ENCODE results near the gene KYNU.
A peak's percentile ranks its signal among the peaks of the same experiment; 100 is the strongest.
"Not testable (repeated sequence)": the region's sequence is repeated elsewhere in the genome, so short reads cannot be mapped to it uniquely, and the experiment has no call there.

KYNU gene

GRCh38 chr2:142865924-142866323, 11.5 kb upstream of the KYNU start:
- no peaks in the 10 kb centered on the region for H3K9me3 Mint-ChIP-seq
- H3K36me3 Mint-ChIP-seq (ENCODE audit: low read depth), result no peaks in the 10 kb centered on the region
- H3K4me3 Mint-ChIP-seq, result peak overlapping the region; percentile 1
- H3K27ac Mint-ChIP-seq, result no peak overlapping the region
- H3K4me1 Mint-ChIP-seq (ENCODE audit: low read depth), result peaks cover 12% of the 10 kb centered on the region
- H3K27me3 Mint-ChIP-seq, result no peaks in the 10 kb centered on the region

GRCh38 chr2:142866426-142866825, 11.0 kb upstream of the KYNU start:
- H3K27ac Mint-ChIP-seq, result no peak overlapping the region
- no peaks in the 10 kb centered on the region for H3K27me3 Mint-ChIP-seq
- no peaks in the 10 kb centered on the region for H3K36me3 Mint-ChIP-seq (ENCODE audit: low read depth)
- peaks cover 12% of the 10 kb centered on the region for H3K4me1 Mint-ChIP-seq (ENCODE audit: low read depth)
- H3K9me3 Mint-ChIP-seq, result no peaks in the 10 kb centered on the region
- no peak overlapping the region for H3K4me3 Mint-ChIP-seq

GRCh38 chr2:142867136-142867535, 10.3 kb upstream of the KYNU start:
- no peaks in the 10 kb centered on the region for H3K9me3 Mint-ChIP-seq
- H3K4me1 Mint-ChIP-seq (ENCODE audit: low read depth), result peaks cover 12% of the 10 kb centered on the region
- no peak overlapping the region for H3K4me3 Mint-ChIP-seq
- no peak overlapping the region for H3K27ac Mint-ChIP-seq
- no peaks in the 10 kb centered on the region for H3K27me3 Mint-ChIP-seq
- H3K36me3 Mint-ChIP-seq (ENCODE audit: low read depth), result no peaks in the 10 kb centered on the region

GRCh38 chr2:142868229-142868762, 9.2 kb upstream of the KYNU start:
- peak overlapping the region; percentile 18 for H3K4me3 Mint-ChIP-seq
- H3K27me3 Mint-ChIP-seq, result no peaks in the 10 kb centered on the region
- H3K4me1 Mint-ChIP-seq (ENCODE audit: low read depth), result peaks cover 12% of the 10 kb centered on the region
- no peaks in the 10 kb centered on the region for H3K36me3 Mint-ChIP-seq (ENCODE audit: low read depth)
- no peak overlapping the region for H3K27ac Mint-ChIP-seq
- H3K9me3 Mint-ChIP-seq, result no peaks in the 10 kb centered on the region

- not testable (repeated sequence) for H3K4me3 Mint-ChIP-seq; H3K27me3 Mint-ChIP-seq; H3K36me3 Mint-ChIP-seq (ENCODE audit: low read depth); H3K9me3 Mint-ChIP-seq; H3K27ac Mint-ChIP-seq
- peaks cover 12% of the 10 kb centered on the region for H3K4me1 Mint-ChIP-seq (ENCODE audit: low read depth)
Measured at GRCh38 chr2:142869065-142869460, 8.4 kb upstream of the KYNU start.

GRCh38 chr2:142869461-142870106, 7.9 kb upstream of the KYNU start:
- H3K4me1 Mint-ChIP-seq (ENCODE audit: low read depth), result peaks cover 12% of the 10 kb centered on the region
- no peaks in the 10 kb centered on the region for H3K9me3 Mint-ChIP-seq
- no peaks in the 10 kb centered on the region for H3K27me3 Mint-ChIP-seq
- no peak overlapping the region for H3K27ac Mint-ChIP-seq
- no peak overlapping the region for H3K4me3 Mint-ChIP-seq
- H3K36me3 Mint-ChIP-seq (ENCODE audit: low read depth), result no peaks in the 10 kb centered on the region

GRCh38 chr2:142870526-142870925, 6.9 kb upstream of the KYNU start:
- Mint-ChIP-seq H3K36me3 (ENCODE audit: low read depth) (no peaks in the 10 kb centered on the region), H3K4me3 (no peak overlapping the region), H3K27me3 (no peaks in the 10 kb centered on the region), H3K27ac (no peak overlapping the region), H3K9me3 (no peaks in the 10 kb centered on the region), H3K4me1 (ENCODE audit: low read depth) (peaks cover 12% of the 10 kb centered on the region)

GRCh38 chr2:142871396-142871795, 6.1 kb upstream of the KYNU start:
- Mint-ChIP-seq H3K27me3 (no peaks in the 10 kb centered on the region), H3K36me3 (ENCODE audit: low read depth) (no peaks in the 10 kb centered on the region), H3K9me3 (no peaks in the 10 kb centered on the region), H3K4me1 (ENCODE audit: low read depth) (peaks cover 9% of the 10 kb centered on the region), H3K4me3 (no peak overlapping the region), H3K27ac (no peak overlapping the region)

GRCh38 chr2:142872882-142873724, 4.4 kb upstream of the KYNU start:
- Mint-ChIP-seq H3K4me3 (no peak overlapping the region), H3K9me3 (no peaks in the 10 kb centered on the region), H3K27ac (peak overlapping the region; percentile 69), H3K4me1 (ENCODE audit: low read depth) (peaks cover 2% of the 10 kb centered on the region), H3K27me3 (no peaks in the 10 kb centered on the region), H3K36me3 (ENCODE audit: low read depth) (no peaks in the 10 kb centered on the region)

GRCh38 chr2:142873831-142874287, 3.6 kb upstream of the KYNU start:
- H3K27ac Mint-ChIP-seq, result peak overlapping the region; percentile 69
- H3K36me3 Mint-ChIP-seq (ENCODE audit: low read depth), result no peaks in the 10 kb centered on the region
- no peaks in the 10 kb centered on the region for H3K9me3 Mint-ChIP-seq
- no peak overlapping the region for H3K4me3 Mint-ChIP-seq
- H3K4me1 Mint-ChIP-seq (ENCODE audit: low read depth), result no peaks in the 10 kb centered on the region
- no peaks in the 10 kb centered on the region for H3K27me3 Mint-ChIP-seq

GRCh38 chr2:142874293-142874814, 3.1 kb upstream of the KYNU start:
- Mint-ChIP-seq H3K36me3 (ENCODE audit: low read depth) (no peaks in the 10 kb centered on the region), H3K9me3 (no peaks in the 10 kb centered on the region), H3K27ac (peak overlapping the region; percentile 69), H3K4me3 (no peak overlapping the region), H3K27me3 (no peaks in the 10 kb centered on the region), H3K4me1 (ENCODE audit: low read depth) (peaks cover 4% of the 10 kb centered on the region)

GRCh38 chr2:142875010-142875409, 2.5 kb upstream of the KYNU start:
- H3K4me3 Mint-ChIP-seq, result no peak overlapping the region
- no peaks in the 10 kb centered on the region for H3K9me3 Mint-ChIP-seq
- no peaks in the 10 kb centered on the region for H3K27me3 Mint-ChIP-seq
- peaks cover 5% of the 10 kb centered on the region for H3K4me1 Mint-ChIP-seq (ENCODE audit: low read depth)
- no peak overlapping the region for H3K27ac Mint-ChIP-seq
- H3K36me3 Mint-ChIP-seq (ENCODE audit: low read depth), result no peaks in the 10 kb centered on the region

- H3K27ac Mint-ChIP-seq, result no peak overlapping the region
- no peak overlapping the region for H3K4me3 Mint-ChIP-seq
- no peaks in the 10 kb centered on the region for H3K36me3 Mint-ChIP-seq (ENCODE audit: low read depth)
- no peaks in the 10 kb centered on the region for H3K27me3 Mint-ChIP-seq
- peaks cover 5% of the 10 kb centered on the region for H3K4me1 Mint-ChIP-seq (ENCODE audit: low read depth)
- H3K9me3 Mint-ChIP-seq, result no peaks in the 10 kb centered on the region
Measured at GRCh38 chr2:142875652-142876051, 1.8 kb upstream of the KYNU start.

- Mint-ChIP-seq H3K27me3 (no peaks in the 10 kb centered on the region), H3K4me3 (no peak overlapping the region), H3K9me3 (no peaks in the 10 kb centered on the region), H3K36me3 (ENCODE audit: low read depth) (no peaks in the 10 kb centered on the region), H3K27ac (no peak overlapping the region), H3K4me1 (ENCODE audit: low read depth) (peaks cover 5% of the 10 kb centered on the region)
Measured at GRCh38 chr2:142876423-142876822, 1.0 kb upstream of the KYNU start.

GRCh38 chr2:142878031-142878678, 691 bp downstream of the KYNU start:
- H3K9me3 Mint-ChIP-seq, result no peaks in the 10 kb centered on the region
- no peak overlapping the region for H3K27ac Mint-ChIP-seq
- peak overlapping the region; percentile 47 for H3K4me3 Mint-ChIP-seq
- H3K27me3 Mint-ChIP-seq, result no peaks in the 10 kb centered on the region
- no peaks in the 10 kb centered on the region for H3K36me3 Mint-ChIP-seq (ENCODE audit: low read depth)
- peaks cover 5% of the 10 kb centered on the region for H3K4me1 Mint-ChIP-seq (ENCODE audit: low read depth)

Data from stimulated activated naive CD8-positive, alpha-beta T cell treated with anti-CD3 and anti-CD28 coated beads, Interleukin-15, Interleukin-2, amounts not matched to agents 100 ng/mL and 50 ng/mL, for 24 hours (primary cell).